ENCODE results near the gene HMGXB4.

HMGXB4 gene

DNA sequence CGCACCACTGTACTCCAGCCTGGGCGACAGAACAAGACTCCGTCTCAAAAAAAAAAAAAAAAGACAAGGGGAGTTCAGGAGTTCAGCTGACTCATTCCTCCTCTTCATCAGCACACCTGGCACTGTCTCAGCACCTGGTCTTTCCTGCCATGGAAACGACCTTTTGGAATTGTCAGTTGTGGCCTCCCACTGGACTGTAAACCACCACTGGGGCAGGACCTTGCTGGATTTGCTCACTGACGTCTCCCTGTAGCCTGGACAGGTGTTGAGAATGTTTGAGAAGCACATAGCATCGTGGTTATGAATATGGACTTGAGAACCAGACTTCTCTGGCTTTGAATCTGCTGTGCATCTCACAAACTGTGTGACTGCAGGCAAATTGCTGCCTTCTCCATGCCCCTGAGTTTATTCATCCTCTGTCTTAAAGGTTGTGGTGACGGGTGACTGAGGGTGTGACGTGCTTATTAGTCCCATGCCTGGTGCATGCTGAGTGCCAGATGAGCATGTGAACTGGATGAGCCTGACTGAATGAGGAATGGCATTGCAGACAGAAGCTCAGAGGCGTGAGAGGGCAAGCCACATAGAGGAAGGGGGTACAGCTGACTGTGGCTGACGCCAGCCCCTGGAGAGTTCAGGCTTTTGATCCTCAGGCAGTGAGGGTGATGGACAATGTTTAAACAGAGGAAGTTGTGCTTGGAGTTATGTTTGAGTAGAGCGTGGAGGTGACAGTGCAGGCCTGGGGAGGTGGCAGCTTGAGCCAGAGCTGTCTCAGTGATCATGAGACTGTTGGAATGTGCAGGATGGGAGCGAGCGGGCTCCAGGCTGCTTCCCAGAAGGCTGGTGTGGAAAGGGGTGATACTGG is 55.1 kb downstream of the HMGXB4 start:
- peak; percentile 26 for DNase-seq

DNA sequence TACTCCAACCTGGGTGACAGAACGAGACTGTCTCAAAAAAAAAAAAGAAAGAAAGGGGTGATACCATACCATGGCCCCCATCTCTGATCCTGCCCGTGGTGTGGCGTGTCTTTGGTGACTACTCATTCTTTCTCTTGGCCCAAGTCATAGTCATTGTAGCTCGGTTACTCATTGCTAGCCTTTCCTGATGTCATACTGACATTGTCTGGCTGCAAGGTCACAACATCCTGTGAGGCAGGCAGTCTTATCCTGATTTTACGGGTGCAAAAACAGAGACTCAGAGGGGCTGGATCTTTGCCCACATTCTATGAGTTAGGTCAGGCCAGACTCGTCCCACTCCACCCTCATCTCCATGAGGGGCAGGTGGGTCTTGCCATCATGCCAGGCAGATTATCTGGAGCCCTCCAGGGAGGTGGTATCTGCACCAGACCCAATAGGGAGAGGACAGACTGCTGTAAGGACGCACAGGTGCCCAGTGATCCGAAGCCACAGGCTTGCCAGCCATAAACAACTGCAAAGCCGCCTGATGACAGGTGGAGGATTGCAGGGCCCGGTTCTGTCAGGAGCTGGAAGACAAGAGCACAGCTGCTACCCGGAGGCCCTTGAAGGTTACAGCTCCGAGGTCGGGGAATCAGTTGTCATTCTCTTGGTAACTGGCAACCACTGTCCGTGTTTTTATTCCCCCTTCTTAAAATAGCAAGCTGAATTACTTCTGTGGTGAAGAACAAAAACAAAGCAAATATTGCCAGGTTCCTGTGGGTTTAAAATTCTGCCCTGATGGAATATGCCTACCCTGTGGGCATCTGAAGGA is 56.2 kb downstream of the HMGXB4 start:
- peak; percentile 29 for DNase-seq

DNA sequence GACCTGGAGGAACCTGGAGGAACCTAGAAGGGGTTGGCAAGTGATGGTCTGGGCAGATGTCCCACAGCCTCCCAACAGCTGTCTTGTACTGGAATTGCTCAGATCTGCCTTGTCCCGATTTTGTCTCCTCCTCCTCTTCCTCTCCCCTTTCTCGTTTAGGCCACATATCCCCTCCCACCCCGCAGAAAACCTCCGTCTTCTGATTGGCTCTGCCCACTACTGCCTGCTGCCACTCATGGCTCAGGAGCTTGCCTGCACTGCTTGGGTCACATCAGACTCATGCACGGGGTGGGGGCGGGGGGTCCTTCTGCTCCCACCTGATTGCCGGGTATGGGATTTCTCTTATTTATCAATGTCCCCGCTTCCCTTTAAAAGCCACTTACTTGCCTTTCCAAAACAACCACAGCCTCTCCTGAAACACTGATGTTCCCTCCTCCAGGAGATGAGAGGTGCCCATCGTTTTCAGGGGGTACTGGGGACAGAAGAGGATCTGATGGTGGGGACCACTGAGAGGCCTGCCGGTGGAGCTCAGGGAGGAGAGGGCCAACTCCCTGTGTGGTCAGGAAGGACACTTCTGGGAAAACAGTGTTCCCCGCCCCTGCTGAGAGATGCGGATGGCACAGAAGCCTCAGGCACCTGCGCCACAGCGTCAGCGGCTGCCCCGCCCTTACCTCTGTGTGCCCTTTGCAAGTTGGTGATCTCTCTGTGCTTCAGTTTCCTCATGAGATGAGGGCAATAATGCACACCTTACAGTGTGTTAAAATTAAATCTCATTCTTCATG is 57.1 kb downstream of the HMGXB4 start:
- DNase-seq: no peak

DNA sequence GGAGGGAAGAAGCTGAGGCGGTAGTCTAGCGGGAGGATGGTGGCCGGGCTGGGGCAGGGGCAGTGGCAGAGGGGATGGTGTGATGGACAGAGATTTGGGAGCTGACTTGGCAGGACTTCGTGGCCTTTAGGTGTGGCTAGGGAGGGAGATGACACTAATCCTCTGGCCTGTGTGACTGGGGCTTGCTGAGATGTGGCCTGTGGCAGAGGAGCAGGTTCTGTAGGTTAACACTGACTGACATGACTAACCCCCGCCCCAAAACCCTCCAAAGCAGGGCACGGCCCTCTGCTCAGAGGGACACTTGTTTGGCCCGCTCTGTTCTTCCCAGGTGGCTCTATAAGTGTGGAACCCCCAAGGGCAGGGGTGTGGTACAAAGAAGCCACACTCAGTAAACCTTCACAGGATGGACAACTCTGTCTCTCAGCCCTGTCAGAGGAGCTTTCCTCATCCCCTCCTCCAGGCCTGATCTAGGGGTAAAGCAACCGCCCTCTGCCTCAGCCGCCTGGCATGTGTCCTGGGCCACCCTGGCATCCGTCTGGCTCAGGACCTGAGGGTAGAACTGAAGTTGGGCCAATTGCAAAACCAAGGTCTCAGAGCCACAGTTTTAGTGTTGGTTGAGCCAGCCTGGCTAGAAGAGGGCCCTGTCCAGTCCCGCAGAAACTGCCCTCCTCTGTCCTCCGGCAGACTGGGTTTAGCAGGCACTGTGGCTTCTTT is 58.0 kb downstream of the HMGXB4 start:
- DNase-seq: no peak

DNA sequence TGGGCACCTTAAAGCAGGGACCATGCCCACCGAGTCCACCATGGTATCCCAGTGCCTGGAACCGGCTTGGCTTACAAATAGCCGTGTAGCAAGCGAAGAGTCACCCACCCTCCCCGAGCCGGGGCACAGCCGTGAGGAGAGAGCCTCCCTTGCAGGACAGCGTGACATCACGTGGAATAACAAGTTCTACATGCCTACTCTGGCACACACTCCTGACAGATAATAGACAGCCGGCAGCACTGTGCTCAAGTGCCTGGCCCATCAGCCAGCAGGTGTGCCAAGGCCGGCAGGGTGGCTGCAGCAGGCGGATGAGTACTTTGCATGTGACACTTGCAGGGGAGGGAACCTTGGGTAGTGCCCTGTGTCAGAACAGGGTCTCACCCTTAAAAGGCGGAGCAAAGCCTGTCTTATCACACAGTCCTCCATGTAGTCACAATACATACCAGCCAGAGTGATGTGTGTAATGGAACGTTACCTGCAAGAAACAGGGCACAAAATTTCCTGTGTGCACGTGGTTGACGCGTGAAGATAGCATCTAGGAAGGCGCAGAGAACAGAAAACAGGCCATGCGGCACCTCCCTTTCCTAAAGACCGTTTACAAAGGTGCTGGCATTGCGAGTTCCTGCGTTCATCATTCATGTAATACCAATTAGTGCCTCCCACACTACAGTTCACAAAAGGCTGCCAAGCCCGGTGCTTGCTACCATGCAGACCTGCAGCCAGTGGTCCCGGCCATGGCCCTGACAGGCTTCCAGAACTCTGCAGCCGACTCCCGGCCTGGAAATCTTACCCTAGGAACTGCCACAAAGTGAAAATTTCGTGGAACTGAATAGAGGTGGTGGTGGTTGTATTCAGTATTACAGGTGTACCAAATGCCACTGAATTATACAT is 58.8 kb downstream of the HMGXB4 start:
- no peak for DNase-seq

DNA sequence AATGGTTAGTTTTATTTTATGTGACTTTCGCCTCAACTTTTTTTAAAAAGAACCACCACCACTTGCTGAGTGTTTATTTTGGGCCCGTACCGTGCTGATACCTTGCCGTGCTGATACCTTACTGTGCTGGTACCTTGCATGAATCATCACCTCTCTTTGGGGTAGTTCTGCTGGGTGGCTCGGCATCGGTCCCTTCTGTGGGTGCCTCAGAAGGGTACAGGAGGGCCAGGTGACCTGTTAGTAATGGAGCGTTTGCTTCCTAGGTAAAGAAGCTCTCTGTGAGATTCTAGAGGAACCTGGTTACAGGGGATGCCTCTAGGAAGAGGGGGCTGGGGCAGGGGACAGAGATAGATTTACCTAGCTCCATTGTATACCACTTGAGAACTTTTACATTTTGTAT is 59.5 kb downstream of the HMGXB4 start:
- DNase-seq: no peak

DNA sequence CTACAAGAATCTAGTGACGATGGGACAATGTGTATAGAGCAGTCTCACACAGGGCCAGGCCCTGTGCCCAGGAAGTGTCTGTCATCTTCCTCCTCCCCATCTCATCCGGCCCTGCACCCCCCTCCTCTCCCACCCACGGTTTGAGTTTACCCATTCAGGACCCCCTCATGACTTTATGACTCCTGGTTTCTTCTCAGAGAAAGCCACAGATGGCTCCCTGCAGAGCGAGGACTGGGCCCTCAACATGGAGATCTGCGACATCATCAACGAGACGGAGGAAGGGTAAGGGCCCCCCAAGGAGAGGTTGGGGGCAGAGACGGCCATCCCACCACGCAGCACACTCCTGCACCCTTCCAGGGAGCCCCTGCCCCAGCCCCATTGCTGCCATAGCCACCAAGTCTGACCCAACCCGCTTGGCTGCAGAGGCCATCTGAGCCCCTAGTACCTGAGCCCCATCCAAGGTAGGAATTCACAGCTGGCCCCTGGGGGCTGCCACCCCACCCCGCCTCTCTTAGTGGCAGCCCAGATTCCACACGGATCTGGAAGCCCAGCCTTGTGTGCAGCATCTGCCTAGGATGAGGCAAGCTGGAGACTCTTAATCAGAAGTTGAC is 60.5 kb downstream of the HMGXB4 start:
- DNase-seq: no peak

DNA sequence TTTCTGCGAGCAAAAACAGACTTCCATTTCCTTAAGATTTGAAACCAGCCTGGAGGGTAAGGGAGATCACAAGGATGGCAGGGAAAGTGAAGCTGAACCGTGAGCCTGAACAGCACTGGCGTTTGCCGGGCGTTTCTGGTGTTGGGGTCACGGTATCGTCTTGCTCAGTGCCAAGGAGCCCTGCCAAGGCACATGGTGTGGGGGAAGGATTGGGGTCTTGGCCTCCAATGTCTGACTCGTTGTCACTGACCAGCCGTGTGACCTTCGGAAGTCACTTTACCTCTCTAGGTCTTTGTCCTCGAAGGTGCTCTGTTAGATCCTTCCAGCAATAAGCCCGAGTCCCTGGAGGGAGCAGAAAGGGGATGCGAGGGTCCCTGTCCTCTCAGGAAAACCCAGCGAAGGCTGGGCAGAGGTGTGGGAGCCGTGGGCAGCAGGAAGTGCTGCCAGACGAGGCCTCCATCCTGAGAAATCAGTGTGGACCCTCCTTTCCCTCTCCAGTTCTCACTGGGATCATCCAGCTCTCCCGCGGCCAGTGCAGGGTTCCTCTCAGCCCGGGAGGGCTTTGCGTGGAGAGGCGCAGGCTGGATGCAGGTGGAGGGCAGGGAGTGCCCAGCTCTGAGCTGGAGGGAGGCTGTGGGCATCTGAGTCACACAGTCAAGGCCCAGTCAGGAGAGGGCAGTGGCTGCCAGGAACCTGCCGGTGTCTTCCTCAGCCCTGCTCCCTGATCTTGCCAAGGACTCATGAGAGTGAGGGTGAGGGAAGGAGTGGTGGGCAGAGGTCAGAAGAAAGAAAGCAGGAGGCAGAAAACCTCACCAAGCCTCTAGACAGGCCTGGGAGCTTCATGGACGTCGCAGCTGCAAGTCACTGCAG is 61.3 kb downstream of the HMGXB4 start:
- no peak for DNase-seq

DNA sequence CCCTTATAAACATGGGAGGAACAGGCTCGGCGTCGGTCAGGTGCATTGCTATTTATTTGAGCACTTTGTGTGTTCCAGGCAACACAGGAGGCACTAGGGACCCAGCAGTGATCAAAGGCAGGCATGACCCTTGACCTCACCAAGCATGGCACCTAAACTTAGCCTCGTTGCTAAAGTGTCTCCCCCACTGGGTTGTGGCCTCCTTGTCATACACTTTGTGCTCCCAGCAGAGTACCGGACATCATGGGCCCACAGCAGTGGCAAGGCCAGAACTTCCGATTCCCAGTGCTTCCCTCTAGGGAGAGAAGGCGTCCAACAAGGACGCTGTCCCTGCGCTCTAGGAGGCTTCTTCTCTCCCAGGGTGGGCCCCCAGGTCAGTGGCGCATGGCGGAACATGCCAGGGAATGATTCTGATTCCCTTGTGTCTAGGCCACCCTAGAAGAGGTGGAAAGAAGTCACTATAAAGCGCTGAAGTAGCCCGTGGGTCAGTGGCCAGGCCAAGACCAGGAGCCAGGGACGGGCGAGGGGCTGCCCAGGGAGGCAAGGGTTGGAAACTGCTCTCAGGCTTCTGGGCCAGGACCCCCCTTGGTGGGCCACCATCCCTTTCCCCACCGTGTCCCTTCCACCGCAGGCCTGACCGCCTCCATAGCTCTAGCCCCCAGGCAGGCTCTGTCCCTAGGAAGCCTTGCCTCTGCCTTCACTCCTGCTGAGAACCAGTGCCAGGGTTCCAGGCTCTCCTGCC is 62.1 kb downstream of the HMGXB4 start:
- DNase-seq: no peak

DNA sequence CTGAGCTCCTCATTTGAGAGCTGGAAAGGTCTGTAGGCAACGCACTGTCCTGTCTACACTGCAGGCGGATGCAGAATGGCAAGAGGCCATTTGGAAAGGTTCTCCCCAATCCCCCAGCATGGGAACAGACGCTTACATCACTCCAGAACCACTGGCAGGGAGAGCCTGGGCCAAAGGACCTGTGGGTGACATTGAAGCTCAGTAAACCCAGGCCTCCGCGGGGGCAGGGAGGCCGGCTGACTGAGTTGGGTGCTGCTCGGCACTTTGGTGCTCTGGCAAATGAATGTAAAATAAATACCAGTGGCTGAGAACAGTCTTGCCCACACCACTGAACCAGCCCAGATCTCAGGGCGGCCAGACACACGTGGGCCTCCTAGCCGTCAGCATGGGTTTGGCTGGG is 64.8 kb downstream of the HMGXB4 start:
- DNase-seq: no peak

DNA sequence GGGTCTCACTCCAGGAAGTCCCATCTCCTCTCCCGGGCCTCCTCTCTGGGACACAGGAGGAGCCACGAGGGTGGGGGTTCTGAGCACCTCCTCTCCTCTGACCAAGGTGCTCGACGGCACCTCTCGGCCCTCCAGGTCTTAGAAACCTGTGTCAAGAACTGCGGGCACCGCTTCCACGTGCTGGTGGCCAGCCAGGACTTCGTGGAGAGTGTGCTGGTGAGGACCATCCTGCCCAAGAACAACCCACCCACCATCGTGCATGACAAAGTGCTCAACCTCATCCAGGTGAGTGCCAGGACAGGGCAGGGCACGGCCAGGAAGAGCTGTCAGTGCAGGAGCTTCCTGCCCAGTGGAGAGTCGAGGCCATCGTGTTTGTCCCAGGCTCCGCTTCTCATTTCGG is 65.6 kb downstream of the HMGXB4 start:
- no peak for DNase-seq

DNA sequence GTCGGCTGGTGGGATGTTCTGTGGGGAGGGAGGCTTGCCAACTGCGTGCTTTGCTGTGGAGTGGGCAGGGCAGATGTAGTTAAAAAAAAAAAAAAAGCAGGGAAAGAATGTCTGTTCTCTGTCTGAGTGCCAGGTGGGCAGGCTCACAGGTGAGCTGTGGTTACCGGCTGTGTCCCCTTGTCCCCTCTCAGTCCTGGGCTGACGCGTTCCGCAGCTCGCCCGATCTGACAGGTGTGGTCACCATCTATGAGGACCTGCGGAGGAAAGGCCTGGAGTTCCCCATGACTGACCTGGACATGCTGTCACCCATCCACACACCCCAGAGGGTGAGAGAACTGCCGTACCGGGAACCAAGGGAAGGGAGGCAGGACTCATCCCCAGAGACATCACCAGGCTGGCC is 66.0 kb downstream of the HMGXB4 start:
- DNase-seq: no peak

DNA sequence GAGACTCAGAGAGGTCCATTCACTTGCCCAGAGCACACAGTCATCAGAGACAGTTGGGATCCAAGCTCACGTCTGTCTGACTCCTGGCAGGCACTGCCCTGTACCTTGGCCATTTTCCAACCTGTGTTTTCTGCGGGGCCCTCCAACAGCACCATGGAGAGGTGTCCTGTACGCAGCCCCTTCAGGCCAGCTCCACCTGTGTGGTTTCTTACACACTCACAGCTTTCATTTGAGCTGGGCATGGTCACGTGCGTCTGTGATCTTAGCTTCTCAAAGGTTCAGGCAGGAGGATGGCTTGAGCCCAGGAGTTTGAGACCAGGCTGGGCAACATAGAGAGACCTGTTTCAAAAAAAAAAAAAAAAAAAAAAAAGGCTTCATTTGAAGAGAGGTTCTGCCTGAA is 66.8 kb downstream of the HMGXB4 start:
- no peak for DNase-seq

DNA sequence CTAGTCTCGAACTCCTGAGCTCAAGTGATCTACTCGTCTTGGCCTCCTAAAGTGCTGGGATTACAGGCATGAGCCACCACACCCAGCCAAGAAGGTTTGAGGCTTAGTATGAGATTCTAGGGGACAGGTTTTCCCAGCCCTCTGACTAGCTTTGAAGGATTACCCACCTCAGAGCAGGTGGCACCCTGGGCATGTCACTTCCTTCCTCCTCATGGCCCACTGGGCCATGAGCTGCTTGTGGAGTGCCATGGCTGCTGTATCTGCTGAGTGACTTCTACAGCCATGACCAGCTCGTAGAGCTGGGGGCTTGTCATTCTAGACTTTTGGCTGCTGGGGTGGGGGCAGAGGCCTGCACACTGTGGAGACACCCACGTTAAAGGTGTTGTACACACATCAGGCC is 67.5 kb downstream of the HMGXB4 start:
- DNase-seq: no peak

DNA sequence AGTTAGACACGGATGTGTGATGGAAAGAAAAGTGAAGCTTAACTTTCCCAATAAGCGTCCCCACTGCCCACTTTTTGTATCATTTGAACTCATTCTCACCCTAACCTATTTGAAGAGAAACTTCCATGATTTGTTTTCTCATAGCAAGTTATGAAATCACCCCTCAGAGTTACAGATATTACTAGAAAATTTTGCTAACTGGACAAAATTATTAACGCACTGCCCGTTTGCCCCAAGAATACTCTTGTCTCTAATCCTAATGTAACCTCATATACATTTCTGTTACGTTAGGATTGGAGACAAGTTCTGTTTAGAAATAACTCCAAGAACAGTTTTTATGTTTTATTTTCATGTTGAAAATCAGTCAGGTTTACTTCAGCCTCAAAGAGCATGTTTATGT is 67.9 kb downstream of the HMGXB4 start:
- no peak for DNase-seq

DNA sequence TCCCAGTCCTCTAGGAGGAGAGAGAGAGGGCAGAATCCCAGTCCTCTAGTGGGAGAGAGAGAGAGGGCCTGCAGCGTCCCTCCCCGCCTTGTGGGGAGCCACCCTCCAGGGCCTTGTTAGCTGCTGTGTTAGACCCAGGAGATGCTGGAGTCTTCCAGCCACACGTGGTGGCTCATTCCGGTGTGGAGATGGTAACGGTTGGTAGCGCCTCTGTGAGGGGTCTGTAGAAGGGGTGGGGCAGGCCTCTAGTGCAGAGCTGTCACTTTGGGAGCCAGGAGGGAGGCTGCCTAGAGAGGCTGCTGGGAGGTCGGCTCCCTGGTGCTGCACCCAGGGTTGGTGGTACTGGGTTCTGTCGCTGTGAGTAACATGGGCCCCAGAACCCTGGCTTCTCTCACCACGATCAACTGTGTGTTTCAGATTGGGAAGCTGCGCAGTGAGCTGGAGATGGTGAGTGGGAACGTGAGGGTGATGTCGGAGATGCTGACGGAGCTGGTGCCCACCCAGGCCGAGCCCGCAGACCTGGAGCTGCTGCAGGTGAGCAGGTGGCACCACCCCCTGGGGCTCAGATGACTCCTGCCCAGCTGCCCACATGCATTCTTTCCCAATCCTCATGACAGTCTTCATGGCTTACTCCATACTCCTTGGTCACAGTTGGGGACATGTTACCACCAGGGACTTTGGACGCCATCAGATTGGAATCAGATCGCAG is 69.7 kb downstream of the HMGXB4 start:
- DNase-seq: no peak

DNA sequence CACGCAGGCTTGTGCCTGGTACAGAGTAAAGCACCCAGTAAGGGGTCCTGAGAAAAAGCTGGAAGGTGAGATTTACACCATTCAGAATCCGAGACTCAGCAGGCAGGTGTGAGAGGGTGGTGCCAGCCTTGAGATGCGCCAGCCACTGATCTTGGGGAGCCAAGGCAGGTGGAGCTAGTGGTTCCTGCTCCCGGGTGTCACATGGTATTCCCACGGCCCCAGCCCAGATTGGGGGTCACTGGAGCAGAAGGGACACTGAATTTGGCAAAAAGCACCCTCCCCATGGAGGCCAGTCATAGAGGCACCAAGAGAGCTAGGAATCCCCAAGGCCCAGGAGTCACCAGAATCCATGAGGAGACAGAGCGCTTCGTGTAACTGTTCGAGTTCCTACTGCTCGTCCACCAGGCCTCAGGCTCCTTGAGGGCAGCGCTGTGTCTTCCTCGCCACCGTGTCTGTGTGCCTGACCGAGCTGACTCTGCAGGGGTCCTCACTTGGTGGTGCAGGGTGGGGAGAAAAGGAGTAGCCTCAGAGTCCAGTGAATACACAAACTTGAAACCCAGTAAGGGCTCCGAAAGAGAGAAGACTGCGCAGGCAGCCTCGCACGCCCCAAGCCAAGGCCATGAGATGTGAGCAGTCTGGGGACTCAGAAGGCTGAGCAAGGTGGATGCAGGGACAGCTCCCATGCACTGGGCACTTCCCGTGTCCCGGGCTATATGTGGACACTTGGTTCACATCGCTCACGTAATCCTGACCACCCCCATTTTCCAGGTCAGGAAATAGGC is 70.6 kb downstream of the HMGXB4 start:
- DNase-seq: no peak

DNA sequence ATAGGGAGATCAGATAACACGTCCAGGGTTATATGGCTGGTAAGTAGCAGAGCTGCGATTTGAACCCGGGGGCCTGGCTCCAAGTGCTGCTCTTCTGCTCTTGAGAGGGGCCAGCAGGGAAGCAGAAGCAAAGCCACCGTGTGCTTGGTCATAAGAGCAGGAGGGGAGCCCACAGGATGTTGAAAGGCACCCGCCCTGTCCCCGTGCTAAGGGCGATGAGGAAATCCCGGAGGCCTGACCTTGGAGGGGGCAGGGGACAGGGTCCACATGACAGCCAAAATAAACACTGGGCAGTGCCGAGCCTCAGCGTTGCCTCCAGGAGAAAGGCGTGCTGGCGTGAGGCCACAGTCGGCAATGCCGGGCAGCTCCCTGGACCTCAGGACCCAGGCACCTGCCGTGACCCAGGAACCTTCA is 71.2 kb downstream of the HMGXB4 start:
- no peak for DNase-seq

Data from activated CD4-positive, CD25-positive, alpha-beta regulatory T cell treated with anti-CD3 and anti-CD28 coated beads, Interleukin-2, amount 50 U/mL, for 72 hours (primary cell).